ENCODE data around the gene RPL6.
"Not testable (repeated sequence)": the region's sequence is repeated elsewhere in the genome, so short reads cannot be mapped to it uniquely, and the experiment has no call there.

RPL6 gene

DNA sequence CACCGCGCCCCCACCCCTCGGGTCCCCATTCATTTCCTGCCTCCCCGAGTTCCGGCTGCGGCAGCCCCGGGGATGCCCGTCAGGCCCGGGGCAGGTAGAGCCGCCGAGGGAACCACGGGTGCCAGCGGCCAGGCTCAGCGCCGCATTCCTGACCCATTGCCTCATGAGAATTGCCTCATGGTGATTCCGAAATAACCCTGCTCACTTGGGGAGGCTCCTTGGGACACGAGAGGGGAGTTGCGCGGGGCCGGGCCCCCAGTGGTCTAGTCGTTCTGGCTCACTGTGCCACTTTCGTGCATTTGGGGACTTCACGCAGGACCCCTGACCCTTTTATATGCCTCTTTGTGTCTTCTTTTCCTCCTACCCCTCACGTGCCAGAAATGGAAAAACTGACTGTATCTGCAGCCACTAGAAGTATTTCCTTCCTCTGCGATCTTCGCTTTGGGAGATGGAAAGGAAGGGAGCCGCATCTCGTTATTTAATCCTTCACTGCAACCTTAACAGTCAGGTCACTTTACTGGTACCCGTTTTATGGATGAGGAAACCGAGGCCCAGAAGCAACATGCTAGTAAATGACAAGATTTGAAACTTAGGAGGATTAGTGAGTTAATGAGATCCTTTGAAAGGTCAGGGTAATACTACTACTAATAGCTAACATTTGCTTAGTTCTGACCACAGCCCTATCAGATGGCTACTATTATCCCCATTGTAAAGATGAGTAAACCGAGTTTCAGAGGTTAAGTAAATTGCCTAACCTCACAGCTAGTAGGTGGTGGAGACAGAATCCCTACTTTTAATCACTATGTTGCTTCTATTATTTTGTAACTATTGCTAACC lies 10.1 kb upstream of the RPL6 start:
- DNase-seq, result peak; percentile 46

DNA sequence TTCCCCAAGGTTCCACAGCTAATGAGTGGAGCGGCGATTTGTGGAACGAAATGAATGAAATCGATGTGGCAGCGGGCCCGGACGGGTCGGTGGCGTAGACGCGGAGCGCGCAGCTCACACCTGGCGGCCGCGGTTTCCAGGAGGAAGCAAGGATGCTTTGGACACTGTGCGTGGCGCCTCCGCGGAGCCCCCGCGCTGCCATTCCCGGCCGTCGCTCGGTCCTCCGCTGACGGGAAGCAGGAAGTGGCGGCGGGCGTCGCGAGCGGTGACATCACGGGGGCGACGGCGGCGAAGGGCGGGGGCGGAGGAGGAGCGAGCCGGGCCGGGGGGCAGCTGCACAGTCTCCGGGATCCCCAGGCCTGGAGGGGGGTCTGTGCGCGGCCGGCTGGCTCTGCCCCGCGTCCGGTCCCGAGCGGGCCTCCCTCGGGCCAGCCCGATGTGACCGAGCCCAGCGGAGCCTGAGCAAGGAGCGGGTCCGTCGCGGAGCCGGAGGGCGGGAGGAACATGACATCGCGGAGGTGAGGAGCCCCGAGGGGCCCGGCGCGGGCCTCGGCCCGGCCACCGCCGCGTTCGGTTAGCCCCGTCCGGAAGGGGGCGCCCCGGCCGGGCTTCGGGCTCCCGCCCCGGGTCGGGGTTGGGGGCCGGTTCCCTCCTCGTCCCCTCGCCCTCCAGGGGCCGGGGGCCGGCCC lies 9.3 kb upstream of the RPL6 start, which contains the start of gene PTPN11:
PTPN11 (plus strand) TSS at position 340 of the 689 bp plus-strand sequence; CDS start at position 505, 165 bp downstream.
- peak; percentile 93 for DNase-seq

DNA sequence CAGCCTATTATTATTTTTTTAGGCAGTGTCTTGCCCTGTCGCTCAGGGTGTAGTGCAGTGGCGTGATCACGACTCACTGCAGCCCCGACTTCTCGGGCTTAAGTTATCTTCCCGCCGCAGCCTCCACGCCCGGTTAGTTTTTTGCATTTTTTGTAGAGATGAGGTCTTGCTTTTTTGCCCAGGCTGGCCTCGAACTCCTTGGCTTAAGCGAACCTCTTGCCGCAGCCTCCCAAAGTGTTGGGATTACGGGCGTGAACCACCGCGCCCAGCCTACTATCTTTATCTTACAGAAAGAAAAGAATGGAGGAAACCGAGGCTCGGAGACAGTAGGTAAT lies 8.8 kb upstream of the RPL6 start:
- DNase-seq, result no peak

DNA sequence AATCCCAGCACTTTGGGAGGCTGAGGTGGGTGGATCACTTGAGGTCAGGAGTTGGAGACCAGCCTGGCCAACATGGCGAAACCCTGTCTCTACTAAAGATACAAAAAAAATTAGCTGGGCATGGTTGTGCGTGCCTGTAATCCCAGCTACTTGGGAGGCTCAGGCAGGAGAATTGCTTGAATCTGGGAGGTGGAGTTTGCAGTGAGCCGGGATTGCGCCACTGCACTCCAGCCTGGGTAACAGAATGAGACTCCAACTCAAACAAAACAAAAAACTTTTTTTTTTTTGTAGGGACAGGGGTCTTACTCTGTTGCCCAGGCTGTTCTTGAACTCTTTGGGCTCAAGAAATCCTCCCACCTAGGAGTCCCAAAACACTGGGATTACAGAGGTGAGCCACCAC lies 6.1 kb upstream of the RPL6 start:
- not testable (repeated sequence) for DNase-seq

DNA sequence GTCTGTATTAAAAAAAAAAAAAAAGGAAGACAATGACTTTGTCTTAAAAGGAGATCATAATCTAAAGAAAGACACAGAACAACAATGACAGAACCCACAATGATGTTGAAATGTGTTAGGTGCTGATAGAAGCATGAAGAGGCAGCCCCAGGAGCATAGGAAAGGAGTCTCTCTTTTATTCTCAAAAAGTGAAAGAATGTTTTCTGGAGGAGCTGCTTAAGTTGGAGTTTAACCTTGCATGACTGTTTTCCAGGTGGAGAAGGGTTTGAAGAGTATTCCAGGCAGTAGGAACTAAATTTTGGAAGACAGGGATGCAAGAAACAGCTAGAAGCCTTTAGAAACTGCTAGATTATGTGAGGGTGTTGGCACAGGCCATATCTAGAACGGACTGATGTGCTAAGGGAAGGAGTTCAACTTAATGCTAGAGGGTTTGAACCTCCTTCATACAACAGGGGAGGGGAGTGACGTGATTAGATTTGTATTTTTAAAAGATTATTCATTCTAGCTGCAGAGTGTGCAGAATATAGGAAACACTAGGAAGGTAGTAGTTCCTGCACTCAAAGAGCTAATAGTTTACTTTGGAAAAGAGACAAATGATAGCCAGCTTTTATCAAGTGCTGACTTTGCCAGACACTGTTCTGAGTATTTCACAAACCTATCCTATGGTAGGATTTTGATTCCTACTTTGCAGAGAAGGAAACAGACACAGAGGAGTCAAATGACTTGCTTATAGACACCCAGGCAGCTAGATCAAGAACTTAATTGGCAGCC lies 4.6 kb upstream of the RPL6 start:
- DNase-seq, result no peak

DNA sequence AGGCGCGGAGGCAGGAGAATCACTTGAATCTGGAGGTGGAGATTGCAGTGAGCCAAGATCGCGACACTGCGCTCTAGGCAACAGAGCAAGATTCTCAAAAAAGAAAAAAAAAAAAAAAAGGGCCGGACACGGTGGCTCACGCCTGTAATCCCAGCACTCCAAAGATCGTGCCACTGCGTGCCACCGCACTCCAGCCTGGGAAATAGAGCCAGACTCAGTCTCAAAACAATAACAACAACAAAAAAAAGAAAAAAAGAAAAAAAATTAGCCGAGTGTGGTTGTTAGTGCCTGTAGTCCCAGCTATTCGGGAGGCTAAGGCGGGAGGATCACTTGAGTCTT lies 470 bp upstream of the RPL6 start:
- no peak for DNase-seq

DNA sequence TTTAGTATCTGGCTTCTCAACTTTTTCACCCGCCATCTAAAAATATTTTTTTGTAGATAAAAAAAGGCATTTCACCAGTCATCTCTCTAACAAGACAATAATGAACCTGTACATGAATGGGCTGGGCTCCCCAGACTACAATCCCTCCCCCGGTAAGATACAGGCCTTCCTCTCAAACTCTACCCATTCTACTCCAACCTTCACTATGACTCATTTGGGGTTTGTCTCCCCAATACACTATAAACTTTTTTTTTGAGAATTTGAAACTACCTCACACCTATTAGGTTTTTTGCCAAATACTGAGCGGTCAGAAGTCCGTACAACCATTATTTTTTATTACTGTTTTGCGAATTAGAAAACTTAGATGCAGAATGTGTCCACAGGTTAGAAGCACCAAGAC lies 784 bp downstream of the RPL6 start:
- DNase-seq, result no peak

DNA sequence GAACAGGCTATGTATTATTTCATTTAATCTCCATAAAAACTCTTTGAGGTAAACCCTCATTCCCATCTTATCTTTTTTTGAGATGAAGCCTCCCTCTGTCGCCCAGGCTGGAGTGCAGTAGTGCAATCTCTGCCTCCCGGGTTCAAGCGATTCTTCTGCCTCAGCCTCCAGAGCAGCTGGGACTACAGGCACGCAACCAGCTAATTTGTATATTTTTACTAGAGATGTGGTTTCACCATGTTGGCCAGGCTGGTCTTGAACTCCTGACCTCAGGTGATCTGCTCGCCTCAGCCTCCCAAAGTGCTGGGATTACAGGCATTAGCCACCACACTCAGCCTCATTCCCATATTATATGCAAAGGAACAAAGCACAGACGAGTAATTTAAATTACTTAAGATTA lies 1.7 kb downstream of the RPL6 start:
- not testable (repeated sequence) for DNase-seq

DNA sequence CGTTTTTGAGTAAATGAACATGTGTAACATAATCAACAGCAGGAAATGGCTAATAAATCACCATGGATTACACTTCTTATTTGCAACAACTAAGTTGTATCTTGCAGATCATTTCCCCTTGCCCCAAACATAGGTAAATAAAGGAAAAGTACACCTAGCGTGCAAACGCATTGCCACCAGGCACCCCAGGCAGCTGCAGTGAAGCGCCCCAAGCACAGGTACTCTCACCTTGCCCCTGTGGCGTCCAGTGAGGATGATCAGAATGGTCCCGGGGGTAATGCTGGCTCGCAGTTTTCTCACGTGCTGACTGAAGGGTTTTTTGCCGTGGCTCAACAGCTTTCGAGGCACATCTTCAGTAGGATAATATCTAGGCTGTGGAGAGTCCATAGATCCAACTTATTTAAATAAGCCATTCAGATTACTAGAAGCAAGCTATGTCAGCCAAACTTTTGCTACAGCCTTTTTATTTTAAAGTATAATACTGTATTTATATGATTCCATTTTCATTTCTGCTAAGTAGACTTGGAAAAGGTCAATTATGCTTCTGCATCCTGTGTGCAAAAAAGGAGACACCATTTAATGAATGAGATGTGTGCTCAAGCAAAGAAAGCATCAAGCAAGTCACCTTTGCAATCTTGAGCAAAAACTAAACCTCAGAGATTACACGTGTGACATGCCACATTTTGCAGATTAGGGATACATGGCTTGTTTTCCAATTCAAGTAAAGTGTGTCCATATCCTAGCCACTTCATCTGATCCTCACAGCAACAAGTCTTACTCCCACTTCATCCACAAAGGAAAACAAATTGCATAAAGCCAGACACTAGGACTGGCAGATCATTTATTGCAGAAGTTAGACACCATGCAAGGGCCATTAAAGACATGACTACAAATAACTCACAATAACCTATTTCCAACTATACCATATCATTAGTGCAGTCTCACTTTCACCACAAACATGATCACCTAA lies 2.6 kb downstream of the RPL6 start:
- DNase-seq, result no peak

DNA sequence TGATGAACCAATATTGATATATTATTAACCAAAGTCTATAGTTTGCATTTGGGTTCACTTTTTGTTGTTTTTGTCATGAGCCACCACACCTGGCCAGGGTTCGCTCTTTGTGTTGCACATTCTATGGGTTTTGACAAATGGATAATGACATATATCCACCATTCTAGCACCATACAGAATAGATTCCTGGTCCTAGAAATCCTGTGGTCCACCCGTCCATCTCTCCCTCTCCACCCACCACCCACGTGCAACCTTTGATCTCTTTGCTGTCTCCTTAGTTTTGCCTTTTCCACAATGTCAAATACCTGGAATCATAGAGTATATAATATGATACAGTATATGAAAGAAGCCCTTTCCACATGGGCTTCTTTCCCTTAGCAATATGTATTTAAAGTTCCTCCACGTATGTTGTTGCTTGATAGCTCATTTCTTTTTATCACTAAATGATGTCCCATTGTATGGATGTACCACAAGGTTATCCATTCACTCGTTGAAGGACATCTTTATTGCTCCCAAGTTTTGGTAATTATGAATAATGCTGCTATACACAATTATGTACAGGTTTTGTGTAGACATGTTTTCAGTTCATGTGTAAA lies 7.4 kb downstream of the RPL6 start:
- no peak for DNase-seq

DNA sequence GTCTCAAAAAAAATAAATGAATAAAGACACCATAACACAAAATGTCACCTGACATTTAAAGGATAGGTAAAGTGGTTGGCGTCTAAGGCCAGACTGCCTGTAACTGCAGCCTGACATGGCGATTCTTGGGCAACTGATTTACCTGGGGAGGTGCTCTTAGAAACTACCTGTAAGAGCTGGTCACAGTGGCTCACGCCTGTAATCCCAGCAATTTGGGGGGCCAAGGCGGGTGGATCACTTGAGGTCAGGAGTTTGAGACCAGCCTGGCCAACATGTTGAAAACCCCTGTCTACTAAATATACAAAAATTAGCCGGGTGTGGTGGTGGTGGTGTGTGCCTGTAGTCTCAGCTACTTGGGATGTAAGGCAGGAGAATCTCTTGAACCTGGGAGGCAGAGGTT lies 8.4 kb downstream of the RPL6 start:
- no peak for DNase-seq

DNA sequence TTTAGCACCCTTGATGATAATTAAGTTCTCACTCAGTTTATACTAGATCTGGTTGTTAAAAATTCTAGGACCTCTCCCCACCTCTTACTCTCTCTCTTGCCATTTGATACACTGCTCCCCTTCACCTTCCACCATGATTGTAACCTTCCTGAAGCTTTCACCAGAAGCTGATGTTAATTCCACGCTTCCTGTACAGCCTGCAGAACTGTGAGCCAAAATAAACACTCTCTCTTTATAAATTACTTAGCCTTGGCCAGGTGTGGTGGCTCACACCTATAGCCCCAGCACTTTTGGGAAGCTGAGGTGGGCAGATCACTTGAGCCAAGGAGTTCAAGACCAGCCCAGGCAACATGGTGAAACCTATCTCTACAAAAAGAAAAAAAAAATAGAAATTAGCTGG lies 16.1 kb downstream of the RPL6 start:
- peak; percentile 43 for DNase-seq

DNA sequence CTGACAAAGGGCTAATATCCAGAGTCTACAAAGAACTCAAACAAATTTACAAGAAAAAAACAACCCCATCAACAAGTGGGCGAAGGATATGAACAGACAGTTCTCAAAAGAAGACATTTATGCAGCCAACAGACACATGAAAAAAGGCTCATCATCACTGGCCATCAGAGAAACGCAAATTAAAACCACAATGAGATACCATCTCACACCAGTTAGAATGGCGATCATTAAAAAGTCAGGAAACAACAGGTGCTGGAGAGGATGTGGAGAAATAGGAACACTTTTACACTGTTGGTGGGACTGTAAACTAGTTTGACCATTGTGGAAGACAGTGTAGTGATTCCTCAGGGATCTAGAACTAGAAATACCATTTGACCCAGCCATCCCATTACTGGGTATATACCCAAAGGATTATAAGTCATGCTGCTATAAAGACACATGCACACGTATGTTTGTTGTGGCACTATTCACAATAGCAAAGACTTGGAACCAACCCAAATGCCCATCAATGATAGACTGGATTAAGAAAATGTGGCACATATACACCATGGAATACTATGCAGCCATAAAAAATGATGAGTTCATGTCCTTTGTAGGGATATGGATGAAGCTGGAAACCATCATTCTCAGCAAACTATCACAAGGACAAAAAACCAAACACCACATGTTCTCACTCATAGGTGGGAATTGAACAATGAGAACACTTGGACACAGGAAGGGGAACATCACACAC lies 19.3 kb downstream of the RPL6 start:
- DNase-seq, result not testable (repeated sequence)

DNA sequence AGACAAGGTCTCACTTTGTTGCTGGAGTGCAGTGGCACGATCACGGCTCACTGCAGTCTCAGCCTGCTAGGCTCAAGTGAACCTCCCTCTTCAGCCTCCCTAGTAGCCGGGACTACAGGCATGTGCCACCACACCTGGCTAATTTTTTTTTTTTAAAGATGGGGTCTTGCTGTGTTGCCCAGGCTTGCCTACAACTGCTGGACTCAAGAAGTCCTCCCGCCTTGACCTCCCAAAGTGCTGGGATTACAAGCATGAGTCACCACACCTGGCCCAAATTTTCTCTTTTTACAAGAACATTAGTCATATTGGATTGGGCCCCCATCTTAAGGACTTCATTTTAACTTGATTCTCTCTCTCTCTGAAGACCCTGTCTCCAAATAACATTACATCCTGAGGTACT lies 20.2 kb downstream of the RPL6 start:
- no peak for DNase-seq

DNA sequence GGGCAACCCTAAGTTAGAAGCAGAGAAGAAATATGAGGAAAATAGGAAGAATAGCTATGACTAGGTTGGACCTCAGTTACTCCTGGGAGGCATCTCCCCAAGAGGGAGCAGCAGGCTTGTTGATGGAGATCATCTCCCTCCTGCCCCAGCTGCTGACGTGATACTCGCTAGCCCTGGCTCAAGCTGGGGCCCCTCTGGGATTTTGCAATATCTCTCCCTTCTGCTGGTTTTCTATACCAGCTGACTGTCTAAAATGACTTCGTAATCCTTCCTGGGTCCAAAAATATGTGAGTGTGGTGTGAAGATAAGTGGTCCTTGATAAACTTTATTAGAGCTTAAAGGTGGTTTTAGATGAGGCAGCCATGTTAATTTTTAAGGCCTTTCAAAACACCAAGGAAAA lies 22.7 kb downstream of the RPL6 start:
- DNase-seq, result no peak

DNA sequence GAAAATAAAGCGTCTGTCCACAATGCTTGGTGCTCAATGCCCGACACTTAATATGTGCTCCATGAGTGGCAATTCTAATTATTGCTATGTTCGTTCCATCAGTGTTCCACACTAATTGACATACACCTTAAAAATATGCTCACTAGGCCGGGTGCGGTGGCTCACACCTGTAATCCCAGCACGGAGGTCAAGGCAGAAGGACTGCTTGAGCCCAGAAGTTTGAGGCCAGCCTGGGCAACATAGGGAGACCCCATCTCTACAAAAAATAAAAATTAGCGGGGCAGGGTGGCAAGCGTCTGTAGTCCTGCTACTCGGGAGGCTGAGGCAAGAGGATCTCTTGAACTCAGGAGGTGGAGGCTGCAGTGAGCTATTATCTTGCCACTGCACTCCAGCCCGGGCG lies 26.5 kb downstream of the RPL6 start:
- no peak for DNase-seq

DNA sequence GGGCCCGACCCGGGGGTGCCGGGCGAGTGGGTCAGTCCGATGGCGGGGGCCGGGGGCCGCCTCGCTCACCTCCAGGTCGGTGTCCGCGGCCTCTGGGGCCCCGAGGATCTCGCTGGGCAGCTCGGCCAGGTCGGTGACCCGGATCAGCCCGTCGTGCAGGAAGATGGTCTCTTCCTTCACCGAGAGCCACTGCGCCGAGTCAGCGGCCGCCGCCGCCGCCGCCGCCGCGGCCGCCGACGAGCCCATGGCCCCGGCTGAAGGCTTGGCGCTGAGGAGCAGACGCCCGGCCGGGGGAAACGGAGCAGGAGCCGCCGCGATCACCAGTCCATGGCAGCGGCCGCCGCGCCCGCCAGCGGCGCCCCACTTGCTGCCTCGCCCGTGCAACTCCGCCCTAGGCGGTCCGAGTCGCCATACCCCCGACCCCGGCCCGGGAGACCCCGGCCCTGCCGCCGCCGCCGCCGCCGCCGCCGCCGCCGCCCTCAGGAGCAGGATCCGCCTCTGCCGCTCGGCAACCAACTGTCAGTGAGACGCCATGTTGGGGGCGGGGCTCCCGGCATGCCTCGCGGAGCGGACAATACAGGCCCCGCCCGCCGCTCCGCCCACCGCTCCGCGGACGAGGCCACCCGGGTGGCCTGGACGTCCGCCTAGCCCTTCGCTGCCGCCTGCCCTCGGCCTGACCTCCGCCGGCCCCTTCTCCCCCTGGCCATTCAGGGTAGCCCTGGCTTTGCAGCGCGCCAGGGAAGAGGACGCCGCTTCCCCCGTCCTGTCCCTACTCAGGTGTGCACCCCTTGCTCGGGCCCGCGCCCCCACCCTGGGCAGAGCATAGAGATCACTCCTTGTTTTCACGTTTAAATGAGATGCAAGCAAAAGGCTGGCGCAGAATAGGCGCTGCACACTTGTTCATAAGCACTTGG lies 27.3 kb downstream of the RPL6 start, which contains the start of gene HECTD4:
HECTD4 (minus strand) TSS at position 549 of the 914 bp plus-strand sequence; CDS start at position 246, 303 bp downstream.
- DNase-seq, result peak; percentile 97

DNA sequence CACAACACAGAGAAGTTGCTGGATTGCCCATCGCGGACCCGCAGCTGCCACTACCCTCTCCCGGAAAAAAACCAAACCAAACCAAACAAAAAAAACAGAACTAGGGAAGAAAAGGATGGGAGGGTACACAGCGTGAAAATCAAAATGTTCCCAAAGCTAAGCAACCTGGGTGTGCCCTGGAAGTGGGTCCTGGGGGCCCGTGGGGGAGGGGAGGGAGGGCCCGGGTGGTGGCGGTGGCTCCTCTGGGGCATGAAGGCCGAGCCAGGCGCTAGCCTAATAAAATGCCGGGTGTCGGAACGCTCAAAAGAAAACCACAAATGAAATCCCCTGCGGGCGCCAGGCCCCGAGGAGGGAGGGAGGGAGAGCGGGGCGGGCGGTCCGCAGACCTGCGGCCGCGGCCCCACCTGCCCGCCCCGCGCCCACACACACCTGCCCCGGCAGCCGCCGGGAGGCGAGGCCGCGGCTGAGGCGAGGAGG lies 28.0 kb downstream of the RPL6 start:
- peak; percentile 81 for DNase-seq

DNA sequence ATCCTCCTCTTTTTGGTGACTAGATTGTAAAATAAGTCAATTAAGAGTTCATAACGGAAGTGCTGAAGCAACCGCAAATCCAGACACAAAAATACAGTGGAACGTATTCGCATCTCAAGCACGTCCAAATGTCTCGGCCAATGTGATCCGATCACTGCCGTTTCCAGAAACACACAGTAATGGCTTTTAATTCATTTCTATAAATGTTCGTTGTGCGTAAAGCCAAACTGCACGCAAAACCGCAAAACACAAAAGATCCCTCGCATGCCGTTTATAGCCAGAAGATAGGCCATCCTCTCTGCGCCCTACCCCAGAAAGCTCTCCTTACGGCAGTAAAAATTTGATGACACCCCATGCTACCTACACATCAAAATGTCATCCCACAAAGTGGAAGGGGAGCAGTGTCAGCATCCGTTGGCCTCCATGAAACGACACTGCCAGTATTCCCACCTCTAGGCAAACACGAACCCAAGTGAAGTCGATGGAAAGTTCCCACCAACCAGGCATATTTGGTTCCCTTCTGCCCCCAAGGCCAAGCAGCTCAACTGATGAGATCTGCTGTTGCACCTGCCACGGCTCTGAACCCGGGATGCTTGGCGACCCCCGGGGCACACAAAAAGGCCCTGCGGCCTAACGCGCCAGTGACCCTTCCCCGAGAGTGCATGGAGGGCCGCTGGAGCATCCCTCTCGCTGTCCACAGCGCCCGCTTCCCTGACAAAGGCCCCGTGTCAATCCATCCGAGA lies 28.6 kb downstream of the RPL6 start:
- DNase-seq, result no peak
